ENCODE results near the gene PDXK.

GRCh38 chr21:43708745-43709381 lies 10.1 kb upstream of the PDXK start:
- TF ChIP-seq, protein P1, sequence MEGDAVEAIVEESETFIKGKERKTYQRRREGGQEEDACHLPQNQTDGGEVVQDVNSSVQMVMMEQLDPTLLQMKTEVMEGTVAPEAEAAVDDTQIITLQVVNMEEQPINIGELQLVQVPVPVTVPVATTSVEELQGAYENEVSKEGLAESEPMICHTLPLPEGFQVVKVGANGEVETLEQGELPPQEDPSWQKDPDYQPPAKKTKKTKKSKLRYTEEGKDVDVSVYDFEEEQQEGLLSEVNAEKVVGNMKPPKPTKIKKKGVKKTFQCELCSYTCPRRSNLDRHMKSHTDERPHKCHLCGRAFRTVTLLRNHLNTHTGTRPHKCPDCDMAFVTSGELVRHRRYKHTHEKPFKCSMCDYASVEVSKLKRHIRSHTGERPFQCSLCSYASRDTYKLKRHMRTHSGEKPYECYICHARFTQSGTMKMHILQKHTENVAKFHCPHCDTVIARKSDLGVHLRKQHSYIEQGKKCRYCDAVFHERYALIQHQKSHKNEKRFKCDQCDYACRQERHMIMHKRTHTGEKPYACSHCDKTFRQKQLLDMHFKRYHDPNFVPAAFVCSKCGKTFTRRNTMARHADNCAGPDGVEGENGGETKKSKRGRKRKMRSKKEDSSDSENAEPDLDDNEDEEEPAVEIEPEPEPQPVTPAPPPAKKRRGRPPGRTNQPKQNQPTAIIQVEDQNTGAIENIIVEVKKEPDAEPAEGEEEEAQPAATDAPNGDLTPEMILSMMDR (conservative IDR thresholded peaks at IDR 0.05; ENCODE audit: low read depth, low read length): no peak
- TF ChIP-seq EZH2 (IDR thresholded peaks at IDR 0.05; ENCODE audit: borderline replicate concordance, low read depth, low read length, poor library complexity, severe bottlenecking): no peak

All from A673 (cell line).